GM18508 (cell line): Measurements from ENCODE around the gene P2RX4.
"Not testable (repeated sequence)": the region's sequence is repeated elsewhere in the genome, so short reads cannot be mapped to it uniquely, and the experiment has no call there.

ENCODE experiments used
- ATAC-seq: cut with Tn5 transposase; IDR thresholded peaks from one replicate; pipeline ENCODE4 v1.9.1; 2021; ENCODE audit warnings: moderate number of reproducible peaks; ENCODE audit not compliant: insufficient read depth, unreplicated experiment

The P2RX4 gene

DNA sequence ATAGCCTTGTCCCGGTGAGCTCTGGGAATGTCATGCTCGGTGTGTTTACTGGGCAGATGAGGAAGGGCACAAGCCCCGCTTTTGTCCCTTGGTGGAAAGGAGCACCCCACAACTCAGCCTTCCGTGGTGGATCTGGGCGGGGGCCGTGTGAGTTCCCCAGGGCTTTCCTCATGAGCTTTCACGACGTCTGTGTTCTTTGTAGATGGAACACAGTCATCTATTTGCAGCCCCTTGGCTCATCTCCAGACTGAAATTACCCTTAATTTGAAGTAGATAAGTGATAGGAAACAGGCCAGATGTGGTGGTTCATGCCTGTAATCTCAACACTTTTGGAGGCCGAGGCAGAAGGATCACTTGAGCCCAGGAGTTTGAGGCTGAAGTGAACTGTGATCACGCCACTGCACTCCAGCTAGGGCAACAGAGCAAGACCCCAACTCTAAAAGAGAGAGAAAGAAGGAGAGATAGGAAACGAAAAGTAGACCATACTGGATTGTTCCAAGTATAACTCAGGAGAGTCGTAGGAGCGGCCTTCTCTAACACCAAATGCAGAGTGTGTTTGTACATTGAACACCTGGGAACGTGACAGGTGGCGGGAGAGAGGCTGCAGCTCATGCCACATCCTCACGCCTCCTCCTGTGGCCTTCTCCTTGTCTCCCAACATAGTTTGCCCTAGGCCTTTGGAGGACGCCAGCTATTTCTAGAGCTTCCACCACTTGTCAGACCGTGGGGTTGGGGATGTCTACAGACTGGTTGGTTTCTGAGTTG, 8.8 kb downstream of the P2RX4 start:
- no peak for ATAC-seq

DNA sequence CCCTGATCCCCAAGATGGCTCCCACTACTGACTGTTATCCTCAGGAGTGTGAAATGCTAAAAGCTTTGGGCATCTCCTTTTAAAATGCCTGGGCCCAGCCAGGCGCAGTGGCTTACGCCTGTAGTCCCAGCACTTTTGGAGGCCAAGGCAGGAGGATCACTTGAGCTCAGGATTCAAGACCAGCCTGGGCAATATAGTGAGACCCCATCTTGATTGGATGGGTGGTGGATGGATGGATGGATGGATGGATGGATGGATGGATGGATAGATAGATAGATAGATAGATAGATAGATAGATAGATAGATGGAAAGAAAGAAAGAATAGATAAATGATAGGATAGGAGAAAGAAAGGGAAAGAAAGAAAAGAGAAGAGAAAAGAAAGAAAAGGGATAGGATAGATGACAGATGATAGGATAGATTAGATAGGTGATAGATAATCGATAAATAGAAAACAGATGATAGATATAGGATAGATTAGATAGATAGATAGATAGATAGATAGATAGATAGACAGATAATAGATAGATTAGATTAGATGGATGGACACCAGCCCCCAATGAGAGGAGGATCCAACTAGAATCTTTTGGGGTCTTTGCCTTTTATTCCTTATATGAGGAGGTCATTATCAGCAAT, 9.5 kb downstream of the P2RX4 start:
- no peak for ATAC-seq

DNA sequence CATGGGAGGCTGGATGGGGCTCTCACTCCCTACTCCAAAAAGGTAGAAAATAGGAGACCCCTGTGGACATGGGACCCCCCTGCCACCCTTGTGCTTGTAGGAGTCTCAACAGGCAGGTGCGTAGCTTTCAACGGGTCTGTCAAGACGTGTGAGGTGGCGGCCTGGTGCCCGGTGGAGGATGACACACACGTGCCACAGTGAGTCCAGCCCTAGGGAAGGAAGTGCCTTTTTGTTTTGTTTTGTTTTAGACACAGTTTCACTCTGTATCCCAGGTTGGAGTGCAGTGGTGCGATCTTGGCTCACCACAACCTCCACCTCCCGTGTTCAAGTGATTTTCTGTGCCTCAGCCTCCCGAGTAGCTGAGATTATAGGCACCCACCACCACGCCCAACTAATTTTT, 12.9 kb downstream of the P2RX4 start:
- no peak for ATAC-seq

DNA sequence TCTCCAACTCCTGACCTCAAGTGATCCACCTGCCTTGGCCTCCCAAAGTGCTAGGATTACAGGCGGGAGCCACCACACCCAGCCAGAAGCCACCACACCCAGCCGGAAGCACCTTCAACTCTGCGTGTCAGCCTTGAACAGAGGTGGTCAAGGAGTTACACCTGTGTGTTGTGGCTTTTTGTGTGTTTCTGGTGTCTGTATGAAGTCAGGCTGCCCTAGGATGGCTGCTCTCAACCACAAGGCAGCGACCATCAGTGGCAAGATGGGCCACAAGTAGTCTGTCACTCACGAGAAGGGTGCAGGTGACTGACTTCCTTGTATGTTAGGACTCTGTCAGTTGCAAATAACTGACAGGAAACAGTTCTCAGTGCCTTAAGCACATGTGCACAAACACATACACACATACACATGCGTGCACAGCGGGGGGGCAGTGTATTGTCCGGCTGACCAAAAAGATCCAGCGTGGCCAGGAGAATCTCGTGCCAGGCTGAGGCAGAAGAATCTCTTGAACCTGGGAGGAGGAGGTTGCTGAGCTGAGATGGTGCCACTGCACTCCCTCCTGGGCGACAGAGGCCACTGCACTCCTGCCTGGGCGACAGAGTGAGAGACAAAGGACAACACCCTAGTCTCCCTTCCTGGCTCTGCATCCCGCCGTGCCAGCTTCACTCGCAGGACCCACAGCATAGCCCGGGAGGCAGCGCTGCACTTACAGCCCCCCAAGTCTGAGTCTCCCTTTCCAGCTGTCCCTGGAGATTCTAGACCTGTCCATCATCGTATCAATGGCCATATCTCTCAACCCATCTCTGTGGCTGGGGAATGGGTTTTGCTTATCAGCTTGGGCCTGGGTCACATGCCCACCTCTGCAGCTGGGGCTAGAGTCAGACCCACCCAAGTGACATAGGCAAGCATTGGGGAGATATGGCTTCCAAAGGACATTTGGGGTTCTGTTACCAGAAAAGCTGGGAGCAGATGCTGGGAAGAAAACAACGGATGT, 13.7 kb downstream of the P2RX4 start:
- no peak for ATAC-seq

DNA sequence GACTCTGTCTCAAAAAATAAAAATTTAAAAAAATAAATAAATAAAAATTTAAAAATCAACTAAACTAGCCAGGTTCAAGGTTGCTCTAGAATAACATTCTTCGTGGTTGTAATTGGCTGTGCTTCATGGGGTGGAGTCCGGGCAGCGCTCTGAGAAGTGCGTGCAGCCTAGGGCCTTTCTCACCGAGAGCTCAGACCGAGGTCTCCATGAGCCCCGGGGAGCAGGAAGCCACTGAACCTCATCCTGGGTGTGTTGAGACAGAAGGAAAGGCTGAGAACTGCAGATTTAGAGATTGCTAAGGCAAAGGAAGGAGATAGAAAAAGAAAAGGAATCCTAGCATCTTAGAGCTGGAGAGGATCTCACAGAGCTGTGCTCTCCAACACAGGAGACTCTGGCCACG, 14.7 kb downstream of the P2RX4 start:
- no peak for ATAC-seq

DNA sequence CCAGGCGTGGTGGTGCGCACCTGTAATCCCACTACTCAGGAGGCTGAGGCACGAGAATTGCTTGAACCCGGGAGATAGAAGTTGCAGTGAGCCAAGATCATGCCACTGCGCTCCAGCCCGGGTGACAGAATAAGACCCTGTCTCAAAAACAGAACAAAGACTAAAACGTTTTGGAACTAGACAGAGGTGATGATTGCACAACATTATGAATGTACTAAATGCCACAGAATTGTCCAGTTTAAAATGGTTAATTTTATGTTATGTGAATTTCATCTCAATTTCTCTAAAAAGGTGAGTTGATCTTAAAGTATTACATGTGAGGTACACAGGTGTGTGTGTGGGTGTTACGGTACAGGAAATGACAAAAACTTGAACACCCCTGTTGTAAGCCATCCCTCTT, 16.5 kb downstream of the P2RX4 start:
- no peak for ATAC-seq

DNA sequence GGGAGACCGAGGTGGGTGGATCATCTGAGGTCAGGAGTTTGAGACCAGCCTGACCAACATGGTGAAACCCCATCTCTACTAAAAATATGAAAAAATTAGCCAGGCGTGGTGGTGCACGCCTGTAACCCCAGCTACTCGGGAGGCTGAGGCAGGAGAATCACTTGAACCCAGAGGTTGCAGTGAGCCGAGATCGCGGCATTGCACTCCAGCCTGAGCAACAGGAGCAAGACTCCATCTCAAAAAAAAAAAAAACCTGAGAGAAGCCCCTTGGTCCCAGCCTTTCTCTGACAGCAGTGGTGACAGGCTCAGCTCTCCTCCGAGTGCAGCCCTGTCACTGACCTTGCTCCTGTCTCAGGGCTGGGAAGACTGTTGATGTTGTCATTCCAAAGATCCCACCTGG, 16.9 kb downstream of the P2RX4 start:
- ATAC-seq: not testable (repeated sequence)

DNA sequence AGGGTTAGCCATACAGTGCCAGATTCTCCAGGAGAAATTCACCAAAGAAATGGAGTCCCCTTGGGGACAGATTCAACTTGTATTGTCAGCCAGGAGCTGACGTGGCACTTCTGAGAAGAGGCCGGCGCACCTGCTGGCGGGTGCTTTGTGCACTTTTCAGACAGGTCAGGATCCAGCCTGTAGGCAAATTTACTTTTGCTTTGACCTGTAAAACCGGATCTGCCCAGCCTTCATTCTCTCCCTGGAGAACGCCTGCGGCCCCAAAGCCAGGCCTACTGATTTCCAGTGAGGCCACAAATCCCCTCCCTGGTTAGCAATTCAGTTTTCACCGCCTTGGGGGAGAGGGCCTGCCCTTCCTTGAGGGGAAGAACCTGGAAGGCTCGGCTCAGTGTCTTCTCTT, 17.4 kb downstream of the P2RX4 start:
- no peak for ATAC-seq

DNA sequence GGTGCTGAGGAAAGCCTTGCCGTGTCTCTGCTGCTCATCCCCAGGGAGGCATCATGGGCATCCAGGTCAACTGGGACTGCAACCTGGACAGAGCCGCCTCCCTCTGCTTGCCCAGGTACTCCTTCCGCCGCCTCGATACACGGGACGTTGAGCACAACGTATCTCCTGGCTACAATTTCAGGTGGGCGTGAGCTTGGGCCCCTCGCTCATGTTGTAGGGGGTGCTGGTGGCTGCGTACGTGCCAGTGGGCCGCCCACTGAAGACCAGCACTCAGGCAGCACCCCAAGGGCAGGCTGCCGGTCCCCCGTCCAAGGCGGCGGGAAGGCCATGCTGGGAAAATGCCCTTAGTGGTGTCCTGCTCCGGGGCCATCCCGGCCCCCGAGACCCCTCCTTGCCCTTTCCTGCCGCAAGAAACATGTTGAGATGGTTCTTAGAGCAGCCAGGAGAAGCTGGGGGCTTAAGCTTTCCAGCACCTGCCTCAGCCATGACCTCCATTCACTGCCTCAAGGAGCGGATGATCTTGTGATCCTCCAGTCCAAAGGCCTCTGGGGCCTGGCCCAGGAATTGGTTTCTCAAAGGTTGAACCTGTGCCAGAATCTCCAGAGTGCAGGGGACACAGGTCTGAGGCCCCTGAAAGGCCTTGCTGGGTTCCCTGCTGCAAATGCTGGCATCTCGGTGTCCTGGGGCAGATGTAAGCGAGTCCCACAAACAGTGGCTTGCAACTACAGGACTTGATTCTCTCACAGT, 19.2 kb downstream of the P2RX4 start:
- no peak for ATAC-seq

DNA sequence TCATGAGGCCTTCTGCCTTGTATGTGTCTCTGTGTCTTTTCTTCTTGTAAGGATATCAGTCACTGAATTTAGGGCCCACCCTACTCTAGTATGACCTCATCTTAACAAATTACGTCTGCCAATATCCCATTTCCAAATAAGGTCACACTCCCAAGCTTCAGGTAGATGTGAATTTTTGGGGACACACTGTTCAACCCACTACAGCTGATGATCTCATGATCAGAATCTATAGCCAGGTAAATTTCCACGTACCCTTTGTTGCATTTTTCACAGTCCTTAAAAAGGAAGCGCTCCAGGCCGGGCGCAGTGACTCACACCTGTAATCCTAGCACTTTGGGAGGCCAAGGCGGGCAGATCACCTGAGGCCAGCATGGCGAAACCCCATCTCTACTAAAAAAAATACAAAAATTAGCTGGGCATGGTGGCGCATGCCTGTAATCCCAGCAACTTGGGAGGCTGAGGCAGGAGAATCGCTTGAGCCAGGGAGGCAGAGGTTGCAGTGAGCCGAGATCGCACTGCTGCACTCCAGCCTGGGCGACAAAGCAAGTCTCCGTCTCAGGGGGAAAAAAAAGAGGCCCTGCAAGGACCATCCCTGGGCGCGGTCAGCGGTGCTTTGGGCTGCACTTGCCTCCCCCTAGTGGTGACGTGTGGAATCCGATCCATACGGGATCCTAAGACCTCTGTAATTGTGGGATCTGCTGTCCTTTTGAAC, 20.1 kb downstream of the P2RX4 start:
- not testable (repeated sequence) for ATAC-seq

DNA sequence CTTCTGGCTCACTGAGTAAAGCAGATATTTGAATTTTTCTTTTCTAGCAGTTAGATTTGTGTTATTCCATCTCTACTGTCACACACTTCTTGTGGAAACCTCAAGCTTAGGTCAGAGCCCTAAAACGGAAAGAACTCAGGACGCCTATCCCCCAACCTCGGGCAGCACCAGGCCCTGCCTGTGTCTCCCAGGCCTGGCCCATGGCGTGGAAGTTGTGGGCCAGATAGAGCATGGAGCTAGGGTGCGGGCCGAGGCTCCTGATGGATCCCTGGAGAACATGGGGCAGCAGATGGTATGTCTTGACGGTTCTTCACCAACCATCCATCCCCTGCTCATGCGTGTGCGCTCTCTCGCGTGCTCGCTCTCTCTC, 20.6 kb downstream of the P2RX4 start:
- no peak for ATAC-seq

DNA sequence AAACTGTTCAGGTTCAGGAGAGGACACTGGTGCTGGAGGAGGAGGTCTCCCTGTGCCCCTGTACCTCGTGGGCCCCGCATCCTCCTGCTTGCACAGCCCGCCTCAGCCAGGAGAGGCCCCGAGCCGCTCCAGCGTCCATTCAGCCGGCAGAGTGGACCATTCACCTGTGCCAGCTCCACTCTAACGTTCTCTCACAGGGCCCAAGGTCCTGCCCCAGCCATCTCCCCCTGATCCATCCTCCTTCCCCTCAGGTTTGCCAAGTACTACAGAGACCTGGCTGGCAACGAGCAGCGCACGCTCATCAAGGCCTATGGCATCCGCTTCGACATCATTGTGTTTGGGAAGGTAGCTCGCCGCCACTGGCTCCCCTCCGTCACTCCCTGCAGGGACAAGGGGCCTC, 22.2 kb downstream of the P2RX4 start:
- no peak for ATAC-seq

DNA sequence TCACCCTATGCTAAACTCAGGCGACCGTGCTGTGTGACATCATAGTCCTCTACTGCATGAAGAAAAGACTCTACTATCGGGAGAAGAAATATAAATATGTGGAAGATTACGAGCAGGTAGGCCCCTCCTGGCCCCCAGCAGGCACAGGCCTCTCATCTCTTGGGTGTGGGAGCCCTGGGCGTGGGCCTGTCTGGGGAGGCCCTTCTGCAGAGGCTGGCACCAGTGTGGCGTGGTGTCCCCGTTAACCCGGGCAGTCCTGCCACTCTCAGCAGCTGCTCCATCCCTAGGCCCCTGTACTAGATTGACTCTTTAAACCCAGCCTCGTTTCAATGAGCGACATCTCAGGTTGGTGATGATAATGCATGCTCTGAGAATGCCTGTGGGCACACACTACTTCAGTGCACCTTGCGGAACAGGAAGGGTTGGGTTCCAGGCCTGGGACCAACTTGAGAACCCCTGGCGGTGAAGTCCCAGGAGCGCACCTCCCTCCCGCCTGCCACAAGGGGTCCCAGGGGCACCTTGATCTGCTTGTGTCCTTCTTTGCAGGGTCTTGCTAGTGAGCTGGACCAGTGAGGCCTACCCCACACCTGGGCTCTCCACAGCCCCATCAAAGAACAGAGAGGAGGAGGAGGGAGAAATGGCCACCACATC, 23.2 kb downstream of the P2RX4 start:
- ATAC-seq: no peak

DNA sequence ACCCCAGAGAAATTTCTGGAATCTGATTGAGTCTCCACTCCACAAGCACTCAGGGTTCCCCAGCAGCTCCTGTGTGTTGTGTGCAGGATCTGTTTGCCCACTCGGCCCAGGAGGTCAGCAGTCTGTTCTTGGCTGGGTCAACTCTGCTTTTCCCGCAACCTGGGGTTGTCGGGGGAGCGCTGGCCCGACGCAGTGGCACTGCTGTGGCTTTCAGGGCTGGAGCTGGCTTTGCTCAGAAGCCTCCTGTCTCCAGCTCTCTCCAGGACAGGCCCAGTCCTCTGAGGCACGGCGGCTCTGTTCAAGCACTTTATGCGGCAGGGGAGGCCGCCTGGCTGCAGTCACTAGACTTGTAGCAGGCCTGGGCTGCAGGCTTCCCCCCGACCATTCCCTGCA, 23.7 kb downstream of the P2RX4 start:
- ATAC-seq: no peak

DNA sequence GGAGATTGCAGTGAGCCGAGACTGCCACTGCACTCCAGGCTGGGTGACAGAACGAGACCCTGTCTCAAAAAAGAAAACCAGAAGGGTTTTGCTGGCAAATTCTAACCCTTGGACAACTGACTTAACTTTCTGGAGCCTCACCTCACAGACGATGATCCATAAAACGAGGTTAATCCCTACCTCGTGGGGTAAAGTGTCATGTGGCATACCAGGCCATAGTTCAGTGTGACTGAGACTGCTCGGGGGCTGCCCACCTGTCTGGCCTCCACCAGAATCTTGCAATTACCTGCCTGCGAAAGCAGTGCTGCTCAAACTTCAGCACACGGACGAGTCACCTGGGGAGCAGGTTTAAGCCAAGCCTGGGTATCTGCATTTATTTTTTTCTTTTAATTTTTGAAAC, 26.8 kb downstream of the P2RX4 start:
- ATAC-seq: no peak

DNA sequence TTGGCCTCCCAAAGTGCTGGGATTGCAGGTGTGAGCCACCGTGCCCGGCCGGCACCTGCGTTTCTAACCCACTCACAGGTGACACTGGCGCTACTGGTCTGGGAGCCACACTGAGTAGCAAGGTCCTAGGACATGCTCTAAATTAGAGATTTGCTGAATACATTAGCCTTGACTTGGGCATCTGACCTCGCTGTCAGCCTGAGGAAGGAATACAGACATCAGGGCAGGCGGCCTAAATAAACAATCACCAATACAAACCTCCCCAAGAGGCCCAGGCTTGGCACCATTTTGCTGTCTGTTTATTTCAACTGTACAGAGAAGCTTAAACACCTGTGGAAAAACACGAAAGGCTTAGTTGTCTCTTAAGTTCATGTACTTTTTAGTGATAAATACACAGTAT, 27.5 kb downstream of the P2RX4 start:
- ATAC-seq: no peak

DNA sequence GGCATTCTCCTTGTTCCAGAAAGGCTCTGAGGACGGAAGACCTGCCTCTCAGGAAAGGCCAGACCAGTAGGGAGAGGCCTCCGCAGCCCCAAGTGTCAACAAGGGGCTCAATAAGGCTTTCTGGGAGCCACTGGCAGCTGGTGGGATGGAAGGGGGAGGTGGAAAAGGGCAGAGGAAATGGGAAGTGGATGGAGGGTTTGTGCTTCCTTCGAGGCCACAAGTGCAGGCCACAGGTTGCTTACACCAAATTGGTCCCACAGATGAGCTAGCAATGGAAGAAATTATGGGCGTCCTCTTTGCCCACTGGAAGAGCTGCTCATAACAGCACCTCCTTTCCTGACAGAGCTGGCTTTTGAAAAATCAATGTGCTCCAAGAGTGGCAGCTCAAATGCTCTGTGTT, 28.2 kb downstream of the P2RX4 start:
- no peak for ATAC-seq

DNA sequence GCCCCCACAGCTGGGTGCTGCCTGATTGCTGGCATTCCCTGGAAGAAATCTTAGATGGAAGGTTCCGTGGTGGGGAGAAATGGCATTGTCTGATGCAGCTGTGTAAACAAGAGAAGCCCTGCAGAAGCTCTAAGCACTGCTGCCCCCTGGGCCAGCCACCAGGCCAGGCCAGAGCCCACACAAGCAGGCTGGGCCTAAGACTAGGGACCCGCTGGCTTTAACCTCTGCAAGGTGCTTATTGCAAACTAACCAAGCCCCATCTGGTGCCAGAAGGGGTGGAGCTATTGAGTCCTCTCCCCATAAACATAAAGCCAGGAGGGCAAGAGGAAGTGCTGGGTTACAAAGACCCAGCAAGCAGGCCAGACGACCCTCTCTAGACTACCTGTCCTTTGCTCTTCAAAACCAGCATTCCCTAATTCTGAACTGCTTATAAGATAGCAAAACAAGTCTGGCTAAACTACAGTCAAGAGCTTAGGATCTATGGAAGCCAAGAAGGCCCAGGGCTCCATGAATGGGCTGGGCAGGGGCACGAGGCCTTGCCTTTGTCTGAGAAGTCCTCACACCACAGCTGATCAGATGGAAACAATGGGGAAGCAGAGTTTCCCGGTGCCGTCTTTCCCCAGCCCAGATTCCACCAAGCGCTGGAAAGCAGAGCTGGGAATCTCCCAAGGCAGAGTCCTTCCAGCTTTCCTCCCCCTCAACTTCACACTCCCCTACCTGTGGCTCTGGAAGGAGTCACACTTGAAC, 28.8 kb downstream of the P2RX4 start:
- no peak for ATAC-seq
